ENCODE data around the gene PTPN14.
"Not testable (repeated sequence)": the region's sequence is repeated elsewhere in the genome, so short reads cannot be mapped to it uniquely, and the experiment has no call there.

PTPN14 gene

GRCh38 chr1:214551436-214552173 is at the start of gene PTPN14:
PTPN14 (minus strand) TSS chr1:214551602; CDS start chr1:214464803, 86,799 bp downstream.
- peak; percentile 74 for DNase-seq
- in situ Hi-C loops (cut with MboI; ENCODE audit: low pct_unique_long_range_greater_than_20kb, low sequenced_read_pairs), result no loop called here

- no peak for DNase-seq
- in situ Hi-C loops (cut with MboI; ENCODE audit: low pct_unique_long_range_greater_than_20kb, low sequenced_read_pairs), result loop anchor here (25.0 kb wide), 1 partner anchor 256 kb away; no protein-coding TSS in a partner anchor
Observed at GRCh38 chr1:214593158-214593557, 41.8 kb upstream of the PTPN14 start.

GRCh38 chr1:214591918-214592317 is 40.5 kb upstream of the PTPN14 start:
- in situ Hi-C loops (cut with MboI; ENCODE audit: low pct_unique_long_range_greater_than_20kb, low sequenced_read_pairs), result loop anchor here (25.0 kb wide), 1 partner anchor 255 kb away; no protein-coding TSS in a partner anchor

GRCh38 chr1:214590696-214591095 is 39.3 kb upstream of the PTPN14 start:
- in situ Hi-C loops (cut with MboI; ENCODE audit: low pct_unique_long_range_greater_than_20kb, low sequenced_read_pairs), result loop anchor here (25.0 kb wide), 1 partner anchor 253 kb away; no protein-coding TSS in a partner anchor
- no peak for DNase-seq

More at GRCh38 chr1:214591918-214592317, 40.5 kb upstream of the PTPN14 start:
- DNase-seq, result not testable (repeated sequence)

- DNase-seq, result no peak
- in situ Hi-C loops (cut with MboI; ENCODE audit: low pct_unique_long_range_greater_than_20kb, low sequenced_read_pairs), result loop anchor here (25.0 kb wide), 1 partner anchor 252 kb away; no protein-coding TSS in a partner anchor
Observed at GRCh38 chr1:214588963-214589597, 37.7 kb upstream of the PTPN14 start.

GRCh38 chr1:214587165-214587564 is 35.8 kb upstream of the PTPN14 start:
- in situ Hi-C loops (cut with MboI; ENCODE audit: low pct_unique_long_range_greater_than_20kb, low sequenced_read_pairs), result loop anchor here (25.0 kb wide), 1 partner anchor 250 kb away; no protein-coding TSS in a partner anchor
- DNase-seq, result no peak

GRCh38 chr1:214586621-214587020 is 35.2 kb upstream of the PTPN14 start:
- in situ Hi-C loops (cut with MboI; ENCODE audit: low pct_unique_long_range_greater_than_20kb, low sequenced_read_pairs), result loop anchor here (25.0 kb wide), 1 partner anchor 249 kb away; no protein-coding TSS in a partner anchor
- DNase-seq, result no peak

- DNase-seq, result peak; percentile 56
- in situ Hi-C loops (cut with MboI; ENCODE audit: low pct_unique_long_range_greater_than_20kb, low sequenced_read_pairs), result loop anchor here (25.0 kb wide), 1 partner anchor 248 kb away; no protein-coding TSS in a partner anchor
Observed at GRCh38 chr1:214584805-214585766, 33.7 kb upstream of the PTPN14 start.

GRCh38 chr1:214583824-214584554 is 32.6 kb upstream of the PTPN14 start:
- DNase-seq, result no peak
- in situ Hi-C loops (cut with MboI; ENCODE audit: low pct_unique_long_range_greater_than_20kb, low sequenced_read_pairs), result loop anchor here (25.0 kb wide), 1 partner anchor 247 kb away; no protein-coding TSS in a partner anchor

- in situ Hi-C loops (cut with MboI; ENCODE audit: low pct_unique_long_range_greater_than_20kb, low sequenced_read_pairs), result loop anchor here (25.0 kb wide), 1 partner anchor 246 kb away; no protein-coding TSS in a partner anchor
Observed at GRCh38 chr1:214583113-214583512, 31.7 kb upstream of the PTPN14 start.

GRCh38 chr1:214582289-214582891 is 31.0 kb upstream of the PTPN14 start:
- in situ Hi-C loops (cut with MboI; ENCODE audit: low pct_unique_long_range_greater_than_20kb, low sequenced_read_pairs), result loop anchor here (25.0 kb wide), 1 partner anchor 245 kb away; no protein-coding TSS in a partner anchor
- no peak for DNase-seq

More at GRCh38 chr1:214583113-214583512, 31.7 kb upstream of the PTPN14 start:
- DNase-seq, result no peak

GRCh38 chr1:214581785-214582184 is 30.4 kb upstream of the PTPN14 start:
- in situ Hi-C loops (cut with MboI; ENCODE audit: low pct_unique_long_range_greater_than_20kb, low sequenced_read_pairs), result loop anchor here (25.0 kb wide), 1 partner anchor 244 kb away; no protein-coding TSS in a partner anchor
- DNase-seq, result no peak

- DNase-seq, result peak; percentile 61
- in situ Hi-C loops (cut with MboI; ENCODE audit: low pct_unique_long_range_greater_than_20kb, low sequenced_read_pairs), result loop anchor here (25.0 kb wide), 1 partner anchor 242 kb away; no protein-coding TSS in a partner anchor
Observed at GRCh38 chr1:214579183-214579582, 27.8 kb upstream of the PTPN14 start.

- in situ Hi-C loops (cut with MboI; ENCODE audit: low pct_unique_long_range_greater_than_20kb, low sequenced_read_pairs), result loop anchor here (25.0 kb wide), 1 partner anchor 239 kb away; no protein-coding TSS in a partner anchor
- not testable (repeated sequence) for DNase-seq
Observed at GRCh38 chr1:214576120-214576519, 24.7 kb upstream of the PTPN14 start.

GRCh38 chr1:214574598-214575411 is 23.4 kb upstream of the PTPN14 start:
- no peak for DNase-seq
- in situ Hi-C loops (cut with MboI; ENCODE audit: low pct_unique_long_range_greater_than_20kb, low sequenced_read_pairs), result loop anchor here (25.0 kb wide), 1 partner anchor 238 kb away; no protein-coding TSS in a partner anchor

All from KBM-7 (cell line).